ENCODE results near the gene PSMG4.

- TF ChIP-seq PKNOX1 (IDR thresholded peaks at IDR 0.05) (no peak), BHLHE40 (IDR thresholded peaks at IDR 0.05; ENCODE audit: borderline replicate concordance) (no peak)
These were observed 50.8 kb downstream of the PSMG4 start for GRCh38 chr6:3309391-3310050.
